Fibroblast of villous mesenchyme (primary cell): ENCODE measurements around the gene WDR64. TPM values are rescaled to one million over a fixed set of nuclear protein-coding genes. Genes with fewer than 3 reads are reported as not detected.

Experiments
- DNase-seq: peaks from one replicate; pipeline ENCODE4 v3.0.0-alpha.2; 2010; ENCODE audit warnings: low read depth
- H3K4me3 ChIP-seq: 2 replicates; pipeline ENCODE4 v1.5.1; 2011; ENCODE audit warnings: low read depth, mild to moderate bottlenecking, low read length
- total RNA-seq: library from RNA; depleted of rRNA; stranded (reverse); fragments of >200 nt; gene quantifications from 2 replicates; pipeline ENCODE4 v1.2.3, GENCODE V29; 2012
- TF ChIP-seq, protein P1 (sequence below): IDR thresholded peaks from 2 replicates; pipeline ENCODE4 v1.5.1; 2012; ENCODE audit warnings: low read depth, mild to moderate bottlenecking, low read length; ENCODE audit not compliant: insufficient read depth

Gene WDR64
- total RNA-seq, 1 donor: not detected

GRCh38 chr1:241637604-241638003, 14.5 kb upstream of the WDR64 start:
- H3K4me3 ChIP-seq: peak overlapping the region; percentile 78

DNA sequence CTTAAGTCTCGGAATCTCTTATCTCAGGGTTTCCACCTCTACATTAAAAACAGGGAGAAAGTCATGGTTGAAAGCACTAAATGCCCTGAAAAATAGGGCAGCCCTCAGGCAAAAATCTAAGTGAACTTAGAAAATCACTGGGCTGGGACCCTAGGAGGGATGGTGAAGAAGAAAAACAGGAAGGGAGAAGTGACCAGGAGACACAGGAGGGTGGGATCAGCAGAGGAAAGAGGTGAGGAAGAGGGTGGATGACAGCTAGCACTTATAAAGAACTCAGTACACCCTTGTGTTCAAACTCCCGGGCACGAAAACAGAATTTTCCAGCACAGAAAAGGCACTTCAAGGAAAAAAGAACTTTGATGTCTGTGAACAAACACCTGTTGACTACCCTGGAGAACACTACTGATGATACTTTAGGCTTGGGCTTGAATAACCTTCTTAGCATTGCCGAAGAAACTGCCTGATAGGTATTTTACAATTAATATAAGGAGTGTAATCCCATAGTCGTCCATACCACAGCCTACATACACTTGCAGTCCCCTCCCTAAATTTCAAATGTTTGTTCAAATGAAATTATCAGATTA, 13.9 kb upstream of the WDR64 start:
- peak overlapping the region; percentile 78 for H3K4me3 ChIP-seq
- no peak for DNase-seq
- TF ChIP-seq, protein P1, sequence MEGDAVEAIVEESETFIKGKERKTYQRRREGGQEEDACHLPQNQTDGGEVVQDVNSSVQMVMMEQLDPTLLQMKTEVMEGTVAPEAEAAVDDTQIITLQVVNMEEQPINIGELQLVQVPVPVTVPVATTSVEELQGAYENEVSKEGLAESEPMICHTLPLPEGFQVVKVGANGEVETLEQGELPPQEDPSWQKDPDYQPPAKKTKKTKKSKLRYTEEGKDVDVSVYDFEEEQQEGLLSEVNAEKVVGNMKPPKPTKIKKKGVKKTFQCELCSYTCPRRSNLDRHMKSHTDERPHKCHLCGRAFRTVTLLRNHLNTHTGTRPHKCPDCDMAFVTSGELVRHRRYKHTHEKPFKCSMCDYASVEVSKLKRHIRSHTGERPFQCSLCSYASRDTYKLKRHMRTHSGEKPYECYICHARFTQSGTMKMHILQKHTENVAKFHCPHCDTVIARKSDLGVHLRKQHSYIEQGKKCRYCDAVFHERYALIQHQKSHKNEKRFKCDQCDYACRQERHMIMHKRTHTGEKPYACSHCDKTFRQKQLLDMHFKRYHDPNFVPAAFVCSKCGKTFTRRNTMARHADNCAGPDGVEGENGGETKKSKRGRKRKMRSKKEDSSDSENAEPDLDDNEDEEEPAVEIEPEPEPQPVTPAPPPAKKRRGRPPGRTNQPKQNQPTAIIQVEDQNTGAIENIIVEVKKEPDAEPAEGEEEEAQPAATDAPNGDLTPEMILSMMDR: no peak

More at GRCh38 chr1:241637604-241638003, 14.5 kb upstream of the WDR64 start:
- DNase-seq: peak; percentile 42
- TF ChIP-seq, protein P1: no peak

GRCh38 chr1:241638909-241639622, 13.0 kb upstream of the WDR64 start:
- TF ChIP-seq, protein P1: no peak
- peak overlapping the region; percentile 78 for H3K4me3 ChIP-seq
- peak; percentile 20 for DNase-seq

DNA sequence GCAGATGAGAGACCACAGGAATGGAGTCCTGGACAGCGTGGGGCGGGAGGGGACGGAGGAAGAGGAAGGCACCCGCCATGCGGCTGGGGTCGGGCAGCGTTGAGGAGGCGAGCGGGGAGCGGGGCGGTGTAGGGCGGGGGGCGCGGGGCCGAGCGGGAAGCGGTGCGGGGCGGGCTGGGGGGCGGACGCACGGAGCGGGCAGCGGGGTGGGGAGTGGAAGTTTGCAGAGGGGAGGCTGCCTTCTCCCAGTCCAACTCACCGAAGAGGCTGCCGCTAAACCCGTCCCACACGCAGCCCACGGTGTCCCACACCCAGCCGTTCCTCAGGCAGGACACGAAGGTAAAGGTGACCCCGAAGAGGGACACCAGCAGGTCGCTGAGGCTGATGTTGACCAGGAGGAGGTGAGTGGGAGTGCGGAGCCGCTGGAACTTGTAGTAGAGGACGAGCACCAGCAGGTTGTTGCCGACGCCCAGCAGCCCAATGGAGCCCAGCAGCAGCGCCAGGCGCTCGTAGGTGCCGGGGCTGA, 12.4 kb upstream of the WDR64 start:
- peak overlapping the region; percentile 78 for H3K4me3 ChIP-seq
- DNase-seq: no peak
- TF ChIP-seq, protein P1: no peak

DNA sequence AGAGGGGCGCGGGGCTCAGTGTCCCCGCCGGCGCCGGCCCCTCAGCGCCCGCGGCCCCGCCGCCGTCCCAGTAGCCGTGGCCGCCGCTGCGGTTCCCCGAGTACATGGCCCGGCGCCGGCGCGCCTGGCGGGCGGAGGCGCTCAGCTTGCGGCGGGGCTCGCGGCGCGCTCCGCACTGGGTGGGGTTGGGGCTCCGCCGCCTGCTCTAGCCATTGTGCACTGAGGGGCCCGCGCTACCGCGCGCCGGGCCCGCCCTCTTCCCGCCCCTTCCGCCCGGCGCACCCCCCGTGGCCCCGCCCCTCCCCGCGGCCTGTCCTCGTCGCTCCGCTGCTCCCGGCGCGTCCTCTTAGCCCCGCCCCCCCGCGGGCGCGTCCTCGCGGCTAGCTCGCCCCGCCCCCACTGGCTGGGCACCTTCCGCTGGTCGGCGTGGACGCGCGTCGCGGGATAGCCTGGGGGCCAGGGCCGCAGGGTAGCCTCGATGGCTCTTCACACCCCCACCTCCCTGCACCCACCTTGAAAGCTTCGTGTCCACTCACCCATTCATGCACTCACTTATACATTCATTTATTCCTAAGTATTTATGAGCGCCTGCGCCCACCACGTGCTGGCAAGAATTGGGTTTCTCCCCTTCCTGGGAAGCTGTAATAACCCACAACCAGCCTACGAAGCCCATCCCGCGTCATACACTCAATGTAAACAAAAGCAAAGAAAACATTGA, 11.8 kb upstream of the WDR64 start, which contains the start of the genes CHML and OPN3:
Gene CHML, minus strand, starts transcription at position 221 of the 718 bp plus-strand sequence. CDS start 4,603 bp downstream, outside the sequence.
Gene OPN3, minus strand, starts transcription at position 221 of the 718 bp plus-strand sequence. Its CDS starts 115 bp downstream, at position 106.
- peak within 1 kb of the TSS; percentile 78 for H3K4me3 ChIP-seq
- TF ChIP-seq, protein P1: no peak
- peak; percentile 87 for DNase-seq

DNA sequence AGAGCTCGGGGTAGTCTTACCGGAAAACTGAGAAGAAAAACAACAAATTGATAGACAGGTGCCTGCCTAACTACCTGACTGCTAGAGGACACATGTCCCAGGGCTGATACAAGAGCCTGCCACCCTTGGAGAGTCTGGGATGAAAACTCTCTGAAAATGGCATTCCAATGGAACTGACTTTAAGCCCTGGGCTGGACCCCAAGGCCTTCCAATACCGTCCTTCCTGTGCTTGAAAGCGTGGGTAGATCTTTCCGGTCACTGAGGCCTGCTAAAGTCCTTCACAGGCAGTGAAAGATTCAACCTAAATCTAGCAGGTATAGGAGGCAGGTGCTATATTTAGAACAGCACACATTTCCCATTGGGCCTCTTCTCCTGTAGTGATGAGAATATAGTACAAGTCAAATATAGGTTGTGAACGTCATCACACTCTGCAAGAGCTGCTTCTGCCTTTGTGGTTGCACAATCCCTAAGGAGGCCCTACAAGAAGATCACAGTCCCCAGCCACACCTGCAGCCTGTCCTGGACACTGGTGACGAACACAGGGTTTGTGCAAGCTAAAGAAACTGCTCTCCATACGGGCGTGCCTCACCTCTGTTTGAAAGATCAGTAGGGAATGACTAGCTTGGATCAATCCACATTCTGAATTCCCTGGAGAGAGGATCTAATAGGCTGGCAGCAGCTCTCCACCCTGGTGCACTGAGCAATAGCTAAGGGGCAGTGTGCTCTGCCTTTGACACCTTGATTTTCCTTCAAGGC, 11.0 kb upstream of the WDR64 start:
- H3K4me3 ChIP-seq: no peak overlapping the region
- TF ChIP-seq, protein P1: no peak
- no peak for DNase-seq
